ENCODE data around the gene WIPF2.
"Not testable (repeated sequence)": the region's sequence is repeated elsewhere in the genome, so short reads cannot be mapped to it uniquely, and the experiment has no call there.

Gene WIPF2

GRCh38 chr17:40259505-40259904 lies 40.4 kb downstream of the WIPF2 start:
- no peak for DNase-seq

- no peak for DNase-seq
These were observed 41.4 kb downstream of the WIPF2 start for GRCh38 chr17:40260528-40260927.

- no peak for DNase-seq
These were observed 45.5 kb downstream of the WIPF2 start for GRCh38 chr17:40264458-40265185.

- DNase-seq, result no peak
These were observed 46.2 kb downstream of the WIPF2 start for GRCh38 chr17:40265337-40265736.

- DNase-seq, result no peak
These were observed 47.8 kb downstream of the WIPF2 start for GRCh38 chr17:40266882-40267281.

- no peak for DNase-seq
These were observed 49.1 kb downstream of the WIPF2 start for GRCh38 chr17:40268141-40268712.

- DNase-seq, result no peak
These were observed 59.3 kb downstream of the WIPF2 start for GRCh38 chr17:40278414-40278813.

GRCh38 chr17:40279402-40279801 lies 60.3 kb downstream of the WIPF2 start:
- DNase-seq, result no peak

GRCh38 chr17:40281663-40282062 lies 62.6 kb downstream of the WIPF2 start:
- peak; percentile 22 for DNase-seq

- peak; percentile 94 for DNase-seq
These were observed 64.6 kb downstream of the WIPF2 start for GRCh38 chr17:40283662-40284061.

- DNase-seq, result peak; percentile 90
These were observed 65.1 kb downstream of the WIPF2 start for GRCh38 chr17:40284085-40284713.

GRCh38 chr17:40286473-40286872 lies 67.4 kb downstream of the WIPF2 start:
- no peak for DNase-seq

- DNase-seq, result no peak
These were observed 68.0 kb downstream of the WIPF2 start for GRCh38 chr17:40287159-40287493.

- DNase-seq, result peak; percentile 100
These were observed 68.6 kb downstream of the WIPF2 start, which contains the start of gene CDC6 for GRCh38 chr17:40287494-40288369. TSS of gene CDC6 (plus strand) at chr17:40287879. CDS start at chr17:40289421, 1,542 bp downstream.

- peak; percentile 85 for DNase-seq
These were observed 71.7 kb downstream of the WIPF2 start for GRCh38 chr17:40290629-40291280.

- DNase-seq, result no peak
These were observed 72.2 kb downstream of the WIPF2 start for GRCh38 chr17:40291281-40291664.

- DNase-seq, result no peak
These were observed 74.3 kb downstream of the WIPF2 start for GRCh38 chr17:40293363-40293762.

GRCh38 chr17:40295488-40296436 lies 76.7 kb downstream of the WIPF2 start:
- no peak for DNase-seq

GRCh38 chr17:40297511-40297910 lies 78.4 kb downstream of the WIPF2 start:
- DNase-seq, result no peak

GRCh38 chr17:40298726-40299125 lies 79.6 kb downstream of the WIPF2 start:
- DNase-seq, result no peak

- DNase-seq, result not testable (repeated sequence)
These were observed 80.2 kb downstream of the WIPF2 start for GRCh38 chr17:40299159-40299757.

Measured in EL (cell line).